Caki2 (cell line): Measurements from ENCODE around the gene USP14. TPM values are rescaled to one million over a fixed set of nuclear protein-coding genes. Genes with fewer than 3 reads are reported as not detected.

Experiments
- DNase-seq: peaks from one replicate; pipeline ENCODE4 v3.0.0-alpha.2; 2015; ENCODE audit warnings: low read depth
- in situ Hi-C: cut with HindIII; loops from 2 replicates; pipeline ENCODE4 v1.10.0; 2016; ENCODE audit warnings: low sequenced_read_pairs, low pct_unique_long_range_greater_than_20kb, mixed read lengths
- total RNA-seq: library from RNA; depleted of rRNA; stranded (reverse); fragments of >200 nt; shearing (Covaris generic); gene quantifications from 2 replicates; pipeline ENCODE4 v1.2.3, GENCODE V29; 2014; ENCODE audit warnings: low replicate concordance

Gene USP14
- total RNA-seq, 1 experiment from 2014 or later = 8.7 TPM

DNA sequence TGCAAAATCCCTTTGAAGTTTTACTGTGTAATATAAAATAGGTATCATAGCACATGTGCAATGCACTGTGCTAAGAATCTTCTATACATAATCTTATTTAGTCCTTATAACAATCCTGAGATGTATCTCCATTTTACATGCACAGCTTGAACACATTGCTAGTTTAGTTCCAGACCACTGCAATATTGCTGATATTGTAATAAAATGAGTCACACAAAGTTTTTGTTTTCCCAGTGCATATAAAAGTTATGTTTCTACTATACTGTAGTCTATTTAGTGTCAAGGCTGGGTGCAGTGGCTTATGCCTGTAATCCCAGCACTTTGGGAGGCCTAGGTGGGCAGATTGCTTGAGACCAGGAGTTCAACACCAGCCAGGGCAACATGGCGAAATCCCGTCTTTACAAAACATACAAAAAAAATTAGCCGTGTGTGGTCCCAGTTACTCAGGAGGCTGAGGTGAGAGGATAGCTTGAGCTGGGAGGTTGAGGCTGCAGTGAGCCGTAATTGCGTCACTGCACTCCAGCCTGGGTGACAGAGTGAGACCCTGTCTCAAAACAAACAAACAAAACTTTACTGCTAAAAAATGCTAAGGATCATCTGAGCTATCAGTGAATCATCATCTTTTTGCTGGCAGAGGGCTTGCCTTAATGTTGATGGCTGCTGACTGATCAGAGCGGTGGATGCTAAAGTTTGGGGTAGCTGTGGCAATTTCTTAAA is 1.7 kb upstream of the USP14 start:
- DNase-seq = no peak
- in situ Hi-C loops = no loop called here

DNA sequence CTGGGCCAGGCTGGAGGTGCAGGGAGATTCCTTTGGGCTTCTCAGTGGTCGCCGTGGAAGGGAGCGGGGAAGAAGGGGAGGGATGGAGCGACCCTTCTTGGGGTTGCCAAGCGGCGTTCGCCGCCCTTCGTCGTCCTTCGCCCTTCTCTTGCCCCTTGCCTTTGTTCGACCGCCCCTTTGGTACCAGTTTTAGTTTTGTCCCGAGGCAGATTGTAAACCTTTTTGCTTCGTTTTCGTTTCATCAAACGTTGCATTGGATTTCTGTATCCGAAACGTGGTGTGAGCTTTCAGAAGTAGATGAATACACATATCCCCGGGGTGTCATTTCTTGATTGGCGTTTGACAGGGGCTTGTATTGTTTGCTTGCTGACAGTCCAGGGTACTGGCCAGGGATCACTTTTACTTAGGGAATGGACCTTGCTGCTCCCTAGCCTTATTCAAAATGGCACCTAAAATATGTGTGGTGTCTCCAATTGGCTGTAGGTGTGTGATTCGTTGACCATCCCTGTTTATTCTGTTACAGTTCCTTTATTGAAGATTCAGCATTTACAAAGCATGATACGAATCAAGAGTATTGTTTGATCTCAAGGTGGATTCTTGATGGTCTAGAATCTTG is 788 bp downstream of the USP14 start:
- in situ Hi-C loops = no loop called here
- peak; percentile 32 for DNase-seq

DNA sequence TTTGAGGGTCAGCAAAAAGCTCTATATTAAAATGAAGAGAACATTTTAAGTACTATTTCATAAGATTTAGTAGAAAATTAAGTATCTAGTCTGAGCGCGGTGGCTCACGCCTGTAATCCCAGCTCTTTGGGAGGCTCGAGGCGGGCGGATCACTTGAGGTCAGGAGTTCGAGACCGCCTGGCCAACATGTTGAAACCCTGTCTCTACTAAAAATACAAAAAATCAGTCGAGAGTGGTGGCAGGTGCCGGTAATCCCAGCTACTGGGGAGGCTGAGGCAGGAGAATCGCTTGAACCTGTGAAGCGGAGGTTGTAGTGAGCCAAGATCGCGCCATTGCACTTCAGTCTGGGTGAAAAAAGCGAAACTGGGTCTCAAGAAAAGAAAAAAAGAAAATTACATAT is 1.6 kb downstream of the USP14 start:
- in situ Hi-C loops = no loop called here
- DNase-seq = no peak

DNA sequence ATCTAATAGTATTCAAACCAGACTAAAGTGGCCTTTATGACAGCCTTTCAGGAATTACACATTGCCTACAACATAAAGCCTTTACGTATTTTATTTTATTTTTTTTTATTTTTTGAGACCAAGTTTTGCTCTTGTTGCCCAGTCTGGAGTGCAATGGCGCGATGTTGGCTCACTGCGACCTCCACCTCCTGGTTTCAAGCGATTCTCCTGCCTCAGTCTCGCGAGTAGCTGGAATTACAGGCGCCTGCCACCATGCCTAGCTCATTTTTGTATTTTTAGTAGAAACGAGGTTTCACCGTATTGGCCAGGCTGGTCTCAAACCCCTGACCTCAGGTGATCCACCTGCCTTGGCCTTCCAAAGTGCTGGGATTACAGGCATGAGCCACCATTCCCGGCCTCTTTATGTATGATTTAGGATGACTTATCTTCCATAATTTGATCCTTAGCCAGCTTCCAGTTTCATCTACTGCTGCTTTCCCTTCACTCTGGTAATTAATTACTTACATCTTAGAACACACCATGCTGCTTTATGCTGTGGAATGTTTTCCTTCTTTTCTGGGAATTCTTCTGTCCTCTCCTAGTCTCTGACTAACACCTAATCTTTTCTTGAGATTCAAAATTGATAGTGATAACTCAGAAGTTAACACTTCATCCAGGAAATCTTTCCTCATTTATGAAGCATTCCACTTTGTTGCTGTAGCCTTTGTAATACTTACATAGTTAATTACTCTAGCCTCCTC is 2.6 kb downstream of the USP14 start:
- in situ Hi-C loops = no loop called here
- DNase-seq = peak; percentile 10

DNA sequence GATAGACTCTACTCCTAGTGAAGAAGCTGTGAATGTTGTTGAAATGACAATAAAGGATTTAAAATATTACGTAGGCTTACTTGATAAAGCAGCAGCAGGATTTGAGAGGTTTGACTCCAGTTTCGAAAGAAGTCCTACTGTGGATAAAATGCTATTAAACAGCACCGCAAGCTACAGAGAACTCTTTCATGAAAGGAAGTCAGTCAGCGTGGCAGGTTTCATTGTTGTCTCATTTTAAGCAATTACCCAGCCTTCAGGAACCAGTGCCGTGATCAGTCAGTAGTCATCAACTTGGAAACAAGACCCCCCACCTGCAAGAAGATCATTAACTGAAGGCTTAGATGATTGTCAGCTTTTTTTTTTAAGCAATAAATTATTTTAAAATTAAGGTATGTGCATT is 14.0 kb downstream of the USP14 start:
- in situ Hi-C loops = no loop called here
- no peak for DNase-seq

DNA sequence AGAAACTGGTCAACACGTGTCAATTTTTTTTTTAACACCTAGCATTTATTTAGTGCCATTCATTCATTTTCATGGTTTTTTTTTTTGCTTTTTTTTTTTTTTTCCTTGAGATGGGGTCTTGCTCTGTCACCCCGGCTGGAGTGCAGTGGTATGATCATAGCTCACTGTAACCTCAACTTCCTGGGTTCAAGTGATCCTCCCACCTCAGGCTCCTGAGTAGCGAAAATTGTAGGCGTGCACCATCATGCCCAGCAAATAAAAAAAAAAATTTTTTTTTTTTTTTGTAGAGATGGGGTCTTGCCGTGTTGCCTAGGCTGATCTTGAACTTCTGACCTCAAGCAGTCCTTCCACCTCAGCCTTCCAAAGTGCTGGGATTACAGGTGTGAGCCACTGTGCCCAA is 21.1 kb downstream of the USP14 start:
- DNase-seq = no peak
- in situ Hi-C loops = no loop called here

DNA sequence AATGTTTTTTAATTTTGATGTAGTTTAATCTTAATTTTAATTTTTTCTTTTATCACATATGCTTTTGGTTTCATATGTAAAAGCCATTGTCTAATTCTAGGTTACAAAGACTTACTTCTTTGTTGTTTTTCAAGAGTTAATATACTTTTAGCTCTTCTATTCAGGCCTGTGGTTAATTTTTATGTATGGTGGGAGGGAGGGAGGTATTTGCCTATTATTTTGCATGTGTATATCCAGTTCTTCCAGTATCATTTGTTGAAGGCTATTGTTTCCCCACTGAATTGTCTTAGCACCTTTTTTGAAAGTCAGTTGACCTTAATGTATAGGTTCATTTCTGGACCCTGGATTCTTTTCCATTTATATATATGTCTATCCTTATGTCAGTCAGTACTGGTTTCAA is 23.4 kb downstream of the USP14 start:
- in situ Hi-C loops = no loop called here
- no peak for DNase-seq

DNA sequence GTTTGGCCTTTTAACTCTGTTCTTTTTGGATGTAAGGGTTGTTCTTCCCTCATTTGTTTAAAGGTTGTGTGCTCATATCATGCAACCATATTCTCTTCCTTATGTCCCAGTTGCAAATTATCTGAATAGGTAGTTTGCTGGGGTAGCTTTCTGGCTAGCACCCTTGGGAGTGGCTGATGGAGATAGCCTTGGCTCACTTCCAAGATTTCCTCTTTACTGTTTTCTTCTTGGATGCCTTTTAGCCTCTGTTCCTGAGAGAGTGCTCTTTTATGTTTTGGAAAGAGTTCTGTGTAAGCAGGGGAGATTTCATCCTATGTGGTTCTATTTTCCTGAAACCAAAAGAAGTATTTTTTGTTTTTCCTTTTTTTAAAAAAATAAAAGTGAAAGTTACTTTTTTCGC is 25.4 kb downstream of the USP14 start:
- in situ Hi-C loops = no loop called here
- DNase-seq = no peak

DNA sequence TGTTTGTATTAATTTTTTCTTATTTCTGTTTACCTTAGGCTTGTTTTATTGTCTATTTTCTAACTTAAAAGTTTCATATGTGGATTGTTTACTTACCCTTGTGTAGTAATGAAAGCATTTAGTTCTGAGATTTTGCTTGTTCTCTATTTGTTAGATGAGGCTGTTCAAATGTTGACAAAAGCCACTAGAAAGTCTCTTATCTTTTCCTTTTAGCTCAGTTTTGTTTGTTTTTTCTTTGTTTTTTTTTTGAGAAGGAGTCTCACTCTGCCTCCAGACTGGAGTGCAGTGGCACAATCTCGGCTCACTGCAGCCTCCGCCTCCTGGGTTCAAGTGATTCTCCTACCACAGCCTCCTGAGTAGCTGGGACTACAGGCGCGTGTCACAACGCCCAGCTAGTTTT is 30.9 kb downstream of the USP14 start:
- in situ Hi-C loops = no loop called here
- no peak for DNase-seq

DNA sequence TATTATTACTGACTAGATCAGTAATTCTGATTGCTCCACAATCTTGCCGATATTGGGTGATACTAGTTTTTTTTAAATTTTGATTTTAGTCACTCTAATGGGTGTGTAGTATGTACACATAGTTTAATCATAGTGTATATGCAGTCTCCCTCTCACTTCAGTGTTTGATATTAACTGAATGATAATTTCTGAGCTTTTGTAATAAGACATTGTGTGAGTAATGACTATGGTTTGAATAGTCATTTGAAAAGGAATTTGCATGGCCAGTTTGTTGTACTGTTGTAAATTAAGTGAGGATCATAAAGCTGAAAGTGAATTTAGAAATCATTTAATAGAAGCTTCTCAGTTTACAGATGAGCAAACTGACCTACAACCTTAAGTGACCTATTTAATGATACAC is 33.4 kb downstream of the USP14 start:
- DNase-seq = no peak
- in situ Hi-C loops = no loop called here

DNA sequence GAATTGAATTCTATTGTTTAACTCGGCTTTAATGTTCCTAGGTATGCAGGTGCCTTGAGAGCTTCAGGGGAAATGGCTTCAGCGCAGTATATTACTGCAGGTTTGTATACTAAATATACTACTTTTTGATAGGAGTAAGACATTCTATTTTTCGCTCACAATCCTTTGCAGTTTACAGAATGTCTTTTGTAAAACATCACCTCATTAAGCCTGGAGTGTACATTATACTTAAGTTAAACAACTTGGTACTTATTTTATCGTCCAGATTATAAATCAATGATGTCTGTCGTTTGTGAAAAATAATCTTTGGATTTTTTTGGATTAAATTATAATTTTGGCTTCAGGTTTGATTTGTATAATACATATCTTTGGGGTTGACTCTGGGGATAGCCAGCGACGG is 34.4 kb downstream of the USP14 start:
- in situ Hi-C loops = no loop called here

DNA sequence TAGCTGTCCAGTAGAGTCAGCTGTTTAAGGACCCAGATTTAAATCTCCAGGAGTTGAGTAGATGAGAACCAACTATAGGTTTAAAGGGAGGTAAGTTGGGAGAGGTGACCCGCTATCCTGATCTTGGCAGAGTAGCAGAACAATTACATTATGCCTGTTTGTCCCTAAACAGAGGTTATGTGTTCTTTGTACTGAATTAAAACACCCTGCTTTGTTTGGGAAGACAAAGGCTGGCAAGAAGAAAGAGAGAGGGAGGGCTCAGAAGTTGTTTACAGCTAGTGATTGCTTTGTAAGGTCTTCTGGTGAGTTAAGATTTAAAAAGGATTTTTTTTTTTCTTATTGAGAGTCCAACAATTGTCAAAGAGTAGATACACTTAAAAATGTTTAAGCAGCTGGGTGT is 37.3 kb downstream of the USP14 start:
- DNase-seq = no peak
- in situ Hi-C loops = no loop called here

More for the DNA sequence above, 34.4 kb downstream of the USP14 start:
- no peak for DNase-seq

DNA sequence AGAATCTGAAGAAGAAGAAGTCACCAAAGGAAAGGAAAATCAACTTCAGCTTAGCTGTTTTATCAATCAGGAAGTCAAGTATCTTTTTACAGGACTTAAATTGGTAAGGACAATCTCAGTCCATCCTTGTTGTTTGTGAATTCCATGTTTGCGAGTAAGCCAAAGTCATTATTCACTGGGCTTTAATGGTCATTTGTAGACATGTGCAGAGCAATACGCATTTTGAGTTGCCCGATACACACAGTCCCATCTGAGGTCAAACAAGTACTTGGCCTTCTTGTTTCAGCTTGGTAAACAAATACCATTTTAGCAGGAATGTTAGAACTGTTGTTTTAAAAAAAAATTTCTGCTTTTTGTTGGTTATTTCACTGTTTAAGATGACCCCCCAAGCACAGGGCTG is 40.9 kb downstream of the USP14 start:
- in situ Hi-C loops = no loop called here
- DNase-seq = no peak

DNA sequence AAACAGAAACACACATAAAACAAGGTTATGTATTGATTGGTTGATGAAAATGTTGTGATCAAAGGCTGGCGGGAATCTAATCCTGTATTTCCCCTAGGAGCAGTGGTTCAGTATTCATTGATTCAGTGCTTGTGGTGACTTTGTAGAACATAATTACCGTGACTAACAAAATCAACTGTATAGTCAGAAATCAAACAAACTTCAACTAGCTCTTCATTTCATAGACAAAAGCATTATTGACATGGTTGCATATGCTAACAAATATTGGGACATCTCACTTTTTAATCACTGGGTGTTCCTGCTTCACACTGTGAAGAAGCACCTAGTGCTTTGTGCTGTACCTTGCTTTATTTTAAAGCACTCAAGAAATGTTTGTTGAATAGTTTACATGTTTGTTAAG is 41.4 kb downstream of the USP14 start:
- DNase-seq = no peak
- in situ Hi-C loops = no loop called here

DNA sequence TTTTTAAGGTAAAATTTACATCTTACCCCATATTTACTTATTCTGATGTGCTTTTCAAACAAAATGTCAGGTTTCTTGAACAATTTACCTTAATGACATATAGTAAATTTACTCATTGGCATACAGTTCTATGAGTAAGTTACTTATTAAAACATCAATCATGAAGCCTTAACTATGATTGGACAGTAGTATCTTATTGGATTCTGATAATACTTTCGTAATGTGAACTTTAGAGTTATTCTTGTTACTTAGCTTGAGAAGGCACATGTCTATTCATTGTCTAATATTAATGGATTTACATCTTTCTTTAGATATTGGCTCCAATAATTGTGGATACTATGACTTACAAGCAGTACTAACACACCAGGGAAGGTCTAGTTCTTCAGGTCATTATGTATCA is 51.7 kb downstream of the USP14 start:
- in situ Hi-C loops = no loop called here

DNA sequence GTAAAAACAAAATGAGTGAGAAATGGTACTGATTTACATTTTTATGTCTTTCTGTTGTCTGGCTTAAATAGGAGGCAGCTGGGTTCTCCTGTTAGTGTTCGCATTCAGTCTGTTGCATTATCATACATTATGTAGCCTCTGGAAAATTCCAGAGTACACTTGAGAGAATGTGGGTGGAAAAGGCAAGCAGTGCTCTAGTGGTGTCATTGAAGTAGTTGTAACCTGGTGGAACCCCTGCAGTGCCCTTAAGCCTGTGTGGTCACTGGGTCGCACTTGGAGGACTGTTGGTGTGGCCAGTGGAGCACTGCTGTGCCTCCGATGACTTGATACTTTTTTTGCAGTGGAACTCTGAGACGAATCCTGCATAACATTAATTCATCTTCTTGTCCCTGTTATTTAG is 52.4 kb downstream of the USP14 start:
- DNase-seq = no peak
- in situ Hi-C loops = no loop called here

More for the DNA sequence above, 51.7 kb downstream of the USP14 start:
- DNase-seq = no peak

DNA sequence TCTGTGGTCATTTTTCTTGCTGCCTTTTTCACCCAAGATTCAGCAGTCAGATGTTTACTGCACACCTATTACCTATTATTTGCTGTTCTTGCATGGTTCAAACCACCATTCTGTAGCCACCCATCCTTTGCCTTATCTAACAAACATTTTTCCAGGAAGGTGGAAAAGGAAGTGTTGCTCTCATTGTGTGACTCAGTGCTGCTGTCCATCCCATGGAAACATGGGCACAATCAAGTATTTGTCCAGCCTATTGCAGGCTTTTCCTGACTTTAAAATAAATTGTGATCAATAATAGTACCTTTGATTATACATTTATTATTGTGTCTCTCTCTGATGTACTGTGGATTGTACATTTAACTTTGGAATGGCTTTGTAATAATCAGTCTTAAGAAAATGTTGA is 53.2 kb downstream of the USP14 start:
- in situ Hi-C loops = no loop called here
- no peak for DNase-seq

DNA sequence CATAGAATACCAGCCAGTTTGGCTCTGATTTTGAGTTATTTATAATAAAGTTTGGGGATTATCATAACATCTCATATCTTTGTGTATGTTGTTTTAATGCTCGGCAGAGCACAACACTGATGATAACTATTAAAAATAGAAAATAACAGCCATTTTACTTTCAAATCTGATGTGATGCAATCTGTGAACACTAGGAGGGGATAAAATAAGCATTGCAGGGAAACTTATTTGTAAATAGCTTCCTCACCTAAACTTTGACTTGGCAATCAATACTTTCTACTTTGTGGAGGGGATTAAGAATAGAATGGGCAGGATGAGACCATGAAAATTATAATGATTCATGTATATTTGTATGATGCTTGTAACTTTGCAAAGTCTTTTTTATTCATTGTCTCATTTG is 54.4 kb downstream of the USP14 start:
- in situ Hi-C loops = no loop called here

DNA sequence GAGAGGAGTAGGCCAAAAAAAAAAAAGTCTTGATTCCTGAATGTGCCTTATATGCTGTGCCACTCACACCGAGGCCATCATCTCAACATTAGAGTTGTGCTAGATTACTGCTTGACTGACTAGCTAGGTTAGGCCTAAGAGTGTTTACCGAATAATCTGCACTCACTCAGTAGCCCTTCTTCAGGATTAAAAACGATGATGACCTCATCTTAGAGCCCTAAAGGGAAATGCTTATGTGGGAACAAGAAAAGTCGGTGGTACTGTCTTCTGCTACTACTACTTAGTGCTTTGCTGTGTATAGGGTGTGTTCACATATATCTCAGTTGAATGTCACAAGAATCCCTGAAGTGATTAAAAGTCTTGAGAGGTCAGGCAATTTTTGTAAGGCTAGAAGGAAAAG is 55.1 kb downstream of the USP14 start:
- in situ Hi-C loops = no loop called here
- DNase-seq = no peak

More for the DNA sequence above, 54.4 kb downstream of the USP14 start:
- DNase-seq = no peak

DNA sequence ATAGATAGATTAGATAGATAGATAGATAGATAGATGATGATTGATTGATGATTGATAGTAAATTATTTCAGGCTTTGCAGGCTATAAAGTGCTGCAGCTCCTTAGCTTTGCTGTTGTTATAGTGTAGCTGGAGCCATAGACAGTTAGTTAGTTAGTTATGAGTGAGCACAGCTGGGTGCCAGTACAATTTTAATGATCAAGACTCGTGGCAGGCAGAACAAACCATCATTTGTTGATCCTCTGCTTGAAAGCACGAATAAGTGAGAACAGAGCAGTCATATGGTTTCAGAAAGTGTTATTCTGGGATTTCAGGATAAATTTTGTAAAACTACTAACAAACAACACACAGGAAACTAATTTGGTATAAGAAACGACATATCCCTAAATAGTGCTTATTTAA is 55.6 kb downstream of the USP14 start:
- in situ Hi-C loops = no loop called here
- no peak for DNase-seq
